GM12878 (cell line): ENCODE results near the gene STXBP5. TPM values are rescaled to one million over a fixed set of nuclear protein-coding genes. Genes with fewer than 3 reads are reported as not detected.

Source experiments
- ATAC-seq: fragments of 200-7000 bp; cut with Tn5 transposase; 3 replicates; pipeline ENCODE4 v1.9.1; 2020; ENCODE audit warnings: mild to moderate bottlenecking, moderate library complexity
- BruUV-seq: library from RNA; stranded (reverse); fragments of 400-500 nt; replicated peaks from 2 replicates; lab custom pipeline; 2021; lab: Mats Ljungman, UMichigan
- CTCF ChIA-PET: fragments of 300-600 bp; sonication (Branson Sonifier 250); formaldehyde crosslinking; extraction: SDS; loops from one replicate; lab custom pipeline; 2021; ENCODE audit warnings: inconsistent platforms; lab: Yijun Ruan, JAX
- POLR2A ChIA-PET: fragments of 350-600 bp; formaldehyde crosslinking; extraction: SDS; loops from one replicate; lab custom pipeline; 2021; ENCODE audit warnings: inconsistent platforms; lab: Charles Lee
- RAD21 ChIA-PET: fragments of 300-600 bp; sonication (Branson Sonifier 250); formaldehyde crosslinking; loops from one replicate; lab custom pipeline; 2023; ENCODE audit warnings: antibody characterized with exemption; ENCODE audit not compliant: unreplicated experiment; lab: Charles Lee
- SMC1A ChIA-PET: fragments of 300-600 bp; sonication (Branson Sonifier 250); formaldehyde crosslinking; loops from one replicate; lab custom pipeline; 2023; ENCODE audit not compliant: unreplicated experiment, uncharacterized antibody; lab: Charles Lee
- DNase-seq: peaks from one replicate; pipeline ENCODE4 v3.0.0-alpha.2; 2011; ENCODE audit warnings: low read depth, low spot score
- FAIRE-seq: peaks from 3 replicates; lab custom pipeline; 2011; peaks lifted over from hg19 to GRCh38; lab: Jason Lieb, UNC
- H2AFZ ChIP-seq: 2 replicates; pipeline ENCODE4 v1.6.0; 2011; ENCODE audit warnings: low read depth, low read length, control low read depth; ENCODE audit not compliant: control insufficient read depth
- H3K27ac ChIP-seq: 2 replicates; pipeline ENCODE4 v1.5.1; 2011; ENCODE audit warnings: control low read depth; ENCODE audit not compliant: control insufficient read depth, insufficient read depth
- H3K27me3 ChIP-seq, 2 experiments: replicated peaks in 1 of 2; 2 replicates each; pipeline versions ENCODE4 v1.6.0 to v1.6.1; 2011; ENCODE audit warnings: low read length in 1 of 2; ENCODE audit not compliant: control insufficient read depth in 2 of 2, insufficient read depth in 2 of 2
- H3K36me3 ChIP-seq, 2 experiments: 2 replicates each; pipeline ENCODE4 v1.5.1; 2011; ENCODE audit warnings: low read length in 1 of 2; ENCODE audit not compliant: control insufficient read depth in 2 of 2, insufficient read depth in 2 of 2
- H3K4me1 ChIP-seq: 2 replicates; pipeline ENCODE4 v1.6.1; 2011; ENCODE audit warnings: mild to moderate bottlenecking, low read length, moderate library complexity, mixed read lengths; ENCODE audit not compliant: control insufficient read depth, insufficient read depth
- H3K4me2 ChIP-seq: 2 replicates; pipeline ENCODE4 v1.6.0; 2011; ENCODE audit warnings: control low read depth; ENCODE audit not compliant: control insufficient read depth, insufficient read depth
- H3K4me3 ChIP-seq: fragments of 200-600 bp; sonication (generic); 2 replicates; pipeline ENCODE4 v1.5.1; 2016
- H3K79me2 ChIP-seq: 2 replicates; pipeline ENCODE4 v1.6.0; 2011; ENCODE audit warnings: low read length; ENCODE audit not compliant: control insufficient read depth, insufficient read depth
- H3K9ac ChIP-seq: 2 replicates; pipeline ENCODE4 v1.8.0; 2011; ENCODE audit warnings: low read length, control low read depth, mixed read lengths; ENCODE audit not compliant: control insufficient read depth, insufficient read depth
- H3K9me3 ChIP-seq: replicated peaks from 3 replicates; pipeline ENCODE4 v1.5.1; 2011; ENCODE audit warnings: mild to moderate bottlenecking, low read length; ENCODE audit not compliant: control insufficient read depth, insufficient read depth
- H4K20me1 ChIP-seq: 2 replicates; pipeline ENCODE4 v1.6.0; 2011; ENCODE audit not compliant: control insufficient read depth, insufficient read depth
- CBFB ChIP-seq: IDR thresholded peaks from 2 replicates; pipeline ENCODE4 v1.6.1; 2016; ENCODE audit warnings: antibody characterized with exemption, low read depth
- EP300 ChIP-seq, 2 experiments: fragments of 150-350 bp in 1 of 2; IDR thresholded peaks; 2 replicates each; pipeline ENCODE4 v1.6.1; 2011 to 2012; ENCODE audit warnings: low read depth in 2 of 2, low read length in 2 of 2, borderline replicate concordance in 1 of 2, improper control_type of control experiment in 1 of 2, inconsistent platforms in 1 of 2; ENCODE audit not compliant: control insufficient read depth in 1 of 2
- HCFC1 ChIP-seq: fragments of 150-350 bp; IDR thresholded peaks from 2 replicates; pipeline ENCODE4 v1.6.1; 2014; ENCODE audit warnings: low read length
- KAT2A ChIP-seq: conservative IDR thresholded peaks from 2 replicates; pipeline ENCODE4 v1.6.1; 2011; ENCODE audit warnings: low read depth, low read length; ENCODE audit not compliant: control insufficient read depth
- KLF5 ChIP-seq: fragments of 450-650 bp; IDR thresholded peaks from 2 replicates; pipeline ENCODE4 v1.6.1; 2014; ENCODE audit warnings: mild to moderate bottlenecking; ENCODE audit not compliant: partially characterized antibody
- MLLT1 ChIP-seq: fragments of 450-650 bp; IDR thresholded peaks from 2 replicates; pipeline ENCODE4 v1.6.1; 2016; ENCODE audit warnings: mild to moderate bottlenecking
- NFXL1 ChIP-seq: fragments of 450-650 bp; IDR thresholded peaks from 2 replicates; pipeline ENCODE4 v1.6.1; 2017; ENCODE audit warnings: antibody characterized with exemption, mild to moderate bottlenecking, borderline replicate concordance
- NR2C2 ChIP-seq: IDR thresholded peaks from 2 replicates; pipeline ENCODE4 v1.6.1; 2011; ENCODE audit warnings: borderline replicate concordance, low read depth; ENCODE audit not compliant: control insufficient read depth, insufficient read length
- SIN3A ChIP-seq: IDR thresholded peaks from 2 replicates; pipeline ENCODE4 v1.6.1; 2012; ENCODE audit warnings: low read depth, low read length, improper control_type of control experiment
- SREBF2 ChIP-seq: IDR thresholded peaks from 2 replicates; pipeline ENCODE4 v1.6.1; 2012; ENCODE audit warnings: mild to moderate bottlenecking, low read length
- SRF ChIP-seq, 2 experiments: IDR thresholded peaks; 2 replicates each; pipeline ENCODE4 v1.6.1; 2011; ENCODE audit warnings: low read depth in 2 of 2, low read length in 2 of 2, mild to moderate bottlenecking in 1 of 2, moderate library complexity in 1 of 2
- STAT3 ChIP-seq: IDR thresholded peaks from 2 replicates; pipeline ENCODE4 v1.6.1; 2011; ENCODE audit warnings: low read depth, low read length, improper control_type of control experiment
- YBX1 ChIP-seq: fragments of 450-650 bp; IDR thresholded peaks from 2 replicates; pipeline ENCODE4 v1.6.1; 2016; ENCODE audit warnings: antibody characterized with exemption
- ZBTB4 ChIP-seq: fragments of 450-650 bp; formaldehyde crosslinking; IDR thresholded peaks from 2 replicates; pipeline ENCODE4 v1.4.0; 2022; ENCODE audit warnings: mild to moderate bottlenecking, moderate library complexity
- ZBTB40 ChIP-seq: fragments of 450-650 bp; IDR thresholded peaks from 2 replicates; pipeline ENCODE4 v1.6.1; 2016; ENCODE audit warnings: mild to moderate bottlenecking, moderate library complexity, borderline replicate concordance
- ZNF384 ChIP-seq: IDR thresholded peaks from 2 replicates; pipeline ENCODE4 v1.6.1; 2012; ENCODE audit warnings: low read depth, mild to moderate bottlenecking, low read length, improper control_type of control experiment, borderline replicate concordance
- ZNF622 ChIP-seq: fragments of 450-650 bp; IDR thresholded peaks from 2 replicates; pipeline ENCODE4 v1.6.1; 2017; ENCODE audit warnings: mild to moderate bottlenecking, inconsistent platforms
- WGBS: methylation state at CpG from one replicate; pipeline ENCODE4 v1.1.6; 2016; ENCODE audit warnings: low lambda C conversion rate; ENCODE audit not compliant: insufficient replicate concordance, insufficient coverage; ENCODE audit errors: missing lambda C conversion rate; 5-methylcytosine and 5-hydroxymethylcytosine counted together
- in situ Hi-C: fragments of 300-500 bp; cut with MboI; formaldehyde crosslinking; loops from 9 replicates; pipeline ENCODE4 v1.14.3; 2018; ENCODE audit warnings: mixed read lengths
- intact Hi-C: fragments of 100-400 bp; cut with micrococcal nuclease; formaldehyde crosslinking; loops from one replicate; pipeline ENCODE4 v1.14.2; 2022; ENCODE audit not compliant: unreplicated experiment
- polyA plus RNA-seq, 11 experiments: library from polyadenylated mRNA; depleted of rRNA in 4 of 11; unstranded in 6 of 11; stranded (reverse) in 5 of 11; fragments of >200 nt; fragmentation: Nextera tagmentation in 4 of 11; fragmentation: Illumina TruSeq in 1 of 11; extraction: Ambion mirVana in 4 of 11; extraction: Trizol in 1 of 11; gene quantifications; 1 replicate in 1 of 11; 2 replicates in 10 of 11; pipeline versions ENCODE4 v1.2.1 to v1.2.3, GENCODE V29; 2011 to 2016; ENCODE audit warnings: inconsistent platforms in 2 of 11, missing spikeins in 2 of 11, low read depth in 1 of 11
- total RNA-seq, 4 experiments: library from RNA; depleted of rRNA in 3 of 4; stranded (reverse); fragments of >200 nt in 3 of 4; fragmentation: Illumina TruSeq in 1 of 4; extraction: Trizol in 1 of 4; gene quantifications; 2 replicates each; pipeline versions ENCODE4 v1.2.1 to v1.2.3, GENCODE V29; 2013 to 2021

Gene STXBP5
- total and polyA plus RNA-seq, 10 of the 15 experiments (the other 5 are each of a cell fraction or from before 2014, with no cell fraction given) = 1.4 to 13.2 (median 8.4) TPM

- H3K27ac ChIP-seq = no peak overlapping the region
- in situ Hi-C loops (no loop called here), intact Hi-C loops (no loop called here)
- H2AFZ ChIP-seq = no peak overlapping the region
- CTCF ChIA-PET = interaction anchor here (0.7 kb wide), 1 partner anchor 682 kb away, joined by 3 read pairs; no protein-coding TSS in a partner anchor
- ATAC-seq (peak; percentile 46; the same call in 2 of the 3 replicates), DNase-seq (no peak), FAIRE-seq (no peak)
- no peak overlapping the region for H3K9ac ChIP-seq
- no peaks in the 10 kb centered on the region for H3K36me3 ChIP-seq
- no TSS peak for BruUV-seq
- no peak overlapping the region for H3K4me2 ChIP-seq
- 6% methylated on average over 4 of the region's 4 CpGs for WGBS
- H3K27me3 ChIP-seq = no peaks in the 10 kb centered on the region
- POLR2A ChIA-PET = no interaction called here
- SMC1A ChIA-PET = no interaction called here
- no peaks in the 10 kb centered on the region for H3K4me1 ChIP-seq
- H3K4me3 ChIP-seq = no peak overlapping the region
- no peaks in the 10 kb centered on the region for H4K20me1 ChIP-seq
- no peaks in the 10 kb centered on the region; the same call in 2 of the 3 replicates for H3K9me3 ChIP-seq
- H3K79me2 ChIP-seq = no peaks in the 10 kb centered on the region
- RAD21 ChIA-PET = no interaction called here
- TF ChIP-seq HCFC1 = no peak
- TF ChIP-seq KLF5 = no peak
- no peak for TF ChIP-seq SIN3A
- TF ChIP-seq NR2C2 = no peak
- TF ChIP-seq EP300 (IDR thresholded peaks at IDR 0.05; ENCODE audit: borderline replicate concordance in 1 of 2, control insufficient read depth in 1 of 2, low read depth in 2 of 2, low read length in 2 of 2) = no peak
- no peak for TF ChIP-seq YBX1
- no peak for TF ChIP-seq CBFB
- TF ChIP-seq ZNF384 = no peak
- no peak for TF ChIP-seq SREBF2
- no peak for TF ChIP-seq ZBTB4 (CRISPR knock-in tag)
- no peak for TF ChIP-seq ZNF622
- no peak for TF ChIP-seq NFXL1
- TF ChIP-seq ZBTB40 = no peak
- TF ChIP-seq STAT3 = no peak
- no peak for TF ChIP-seq SRF (IDR thresholded peaks at IDR 0.05; ENCODE audit: low read depth in 2 of 2, low read length in 2 of 2)
- no peak for TF ChIP-seq MLLT1
- TF ChIP-seq KAT2A = no peak
Observed at GRCh38 chr6:147418523-147418922, 214.3 kb downstream of the STXBP5 start.
